ENCODE measurements around the gene DNAJC13.

The DNAJC13 gene

GRCh38 chr3:132556508-132557159, 139.3 kb downstream of the DNAJC13 start:
- no peak for DNase-seq (ENCODE audit: extremely low spot score)
- CTCF ChIA-PET, result interaction anchor here (1.0 to 1.2 kb wide), 2 partner anchors 10 to 86 kb away, joined by 3 to 4 read pairs; no protein-coding TSS in a partner anchor
- POLR2A ChIA-PET, result no interaction called here
- no peak for TF ChIP-seq CTCF (IDR thresholded peaks at IDR 0.05; ENCODE audit: control extremely low read depth, extremely low read depth, low read depth, missing control alignments)

- no peak for TF ChIP-seq CTCF (IDR thresholded peaks at IDR 0.05; ENCODE audit: control extremely low read depth, extremely low read depth, low read depth, missing control alignments)
- no peak for DNase-seq (ENCODE audit: extremely low spot score)
- ChIA-PET CTCF (interaction anchor here (0.9 kb wide), 1 partner anchor 24 kb away, joined by 5 read pairs; no protein-coding TSS in a partner anchor), POLR2A (no interaction called here)
Observed at GRCh38 chr3:132561003-132561402, 143.7 kb downstream of the DNAJC13 start.

DNA sequence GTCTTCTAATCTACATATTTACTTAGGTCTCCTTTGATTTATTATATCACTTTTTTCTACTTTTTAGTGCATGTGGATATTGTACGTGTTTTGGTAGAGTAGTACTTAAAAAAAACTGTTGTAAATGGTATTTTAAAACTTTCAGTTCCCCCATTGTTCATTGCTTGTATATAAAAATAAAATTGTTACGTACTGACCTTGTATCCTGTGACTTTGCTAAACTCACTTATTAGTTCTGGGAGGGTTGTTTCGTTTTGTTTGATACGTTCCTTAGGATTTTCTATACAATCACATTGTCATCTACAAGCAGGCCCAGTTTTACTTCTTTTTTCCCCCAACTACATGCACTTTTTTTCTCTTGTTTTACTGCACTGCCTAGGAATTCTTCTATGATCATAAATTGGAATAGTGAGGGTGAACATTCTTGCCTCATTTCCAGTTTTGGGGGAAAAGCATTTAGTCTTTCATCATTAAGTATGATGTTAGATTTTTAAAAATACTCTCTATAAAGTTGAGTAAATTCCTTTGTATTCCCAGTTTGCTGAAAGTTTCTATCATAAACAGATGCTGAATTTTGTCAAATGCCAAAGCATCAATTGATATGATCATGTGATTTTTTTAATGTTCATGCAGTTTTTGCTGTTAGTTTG, 146.2 kb downstream of the DNAJC13 start:
- CTCF ChIA-PET, result no interaction called here
- POLR2A ChIA-PET, result no interaction called here
- no peak for TF ChIP-seq CTCF (IDR thresholded peaks at IDR 0.05; ENCODE audit: control extremely low read depth, extremely low read depth, low read depth, missing control alignments)

DNA sequence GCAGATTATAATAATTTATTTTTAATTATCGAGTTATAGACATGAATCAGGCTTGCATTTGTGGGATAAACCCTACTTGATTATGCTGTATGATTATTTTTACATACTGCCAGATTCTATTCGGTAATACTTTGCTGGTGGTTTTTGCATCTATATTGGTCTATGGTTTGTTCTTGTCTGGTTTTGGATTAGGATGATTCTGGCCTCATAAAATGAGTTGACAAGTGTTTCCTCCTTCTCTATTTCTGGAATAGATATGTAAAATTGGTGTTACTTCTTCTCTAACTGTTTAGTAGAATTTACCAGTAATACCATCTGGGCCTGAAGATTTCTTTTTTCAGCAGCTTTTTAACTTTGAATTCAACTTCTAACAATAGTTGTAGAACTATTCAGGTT, 146.8 kb downstream of the DNAJC13 start:
- no peak for TF ChIP-seq CTCF (IDR thresholded peaks at IDR 0.05; ENCODE audit: control extremely low read depth, extremely low read depth, low read depth, missing control alignments)
- ChIA-PET CTCF (no interaction called here), POLR2A (no interaction called here)
- no peak for DNase-seq (ENCODE audit: extremely low spot score)

More for the DNA sequence above, 146.2 kb downstream of the DNAJC13 start:
- DNase-seq (ENCODE audit: extremely low spot score), result no peak

- ChIA-PET POLR2A (no interaction called here), CTCF (interaction anchor here (1.3 to 2.7 kb wide), 3 partner anchors 22 to 42 kb away, joined by 3 to 9 read pairs (median 4); no protein-coding TSS in a partner anchor)
- DNase-seq (ENCODE audit: extremely low spot score), result no peak
- no peak for TF ChIP-seq CTCF (IDR thresholded peaks at IDR 0.05; ENCODE audit: control extremely low read depth, extremely low read depth, low read depth, missing control alignments)
Observed at GRCh38 chr3:132568422-132568821, 151.1 kb downstream of the DNAJC13 start.

DNA sequence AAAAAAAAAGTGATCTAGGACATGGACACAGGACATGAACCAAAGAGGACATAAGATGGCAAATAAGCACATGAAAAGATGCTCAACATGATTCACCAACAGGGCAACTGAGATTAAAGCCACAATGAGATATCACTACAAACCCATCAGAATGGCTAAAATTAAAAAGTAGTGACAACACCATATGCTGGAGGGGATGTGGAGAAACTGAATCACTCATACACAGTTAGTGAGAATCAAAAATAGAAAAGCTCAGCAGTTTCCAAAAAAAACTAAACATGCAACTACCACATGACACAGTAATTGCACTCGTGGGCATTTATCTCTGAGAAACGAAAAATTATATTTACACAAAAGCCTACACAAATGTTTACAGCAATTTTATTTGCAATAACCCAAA, 151.9 kb downstream of the DNAJC13 start:
- CTCF ChIA-PET, result interaction anchor here (1.3 to 2.7 kb wide), 2 partner anchors 33 to 43 kb away, joined by 3 to 9 read pairs; no protein-coding TSS in a partner anchor
- no peak for DNase-seq (ENCODE audit: extremely low spot score)
- TF ChIP-seq CTCF (IDR thresholded peaks at IDR 0.05; ENCODE audit: control extremely low read depth, extremely low read depth, low read depth, missing control alignments), result no peak
- POLR2A ChIA-PET, result no interaction called here
